GM19035 (cell line): ENCODE results near the gene PRICKLE2.
"Not testable (repeated sequence)": the region's sequence is repeated elsewhere in the genome, so short reads cannot be mapped to it uniquely, and the experiment has no call there.

Experiments used
- ATAC-seq: cut with Tn5 transposase; IDR thresholded peaks from one replicate; pipeline ENCODE4 v1.9.1; 2021; ENCODE audit not compliant: unreplicated experiment

PRICKLE2 gene

DNA sequence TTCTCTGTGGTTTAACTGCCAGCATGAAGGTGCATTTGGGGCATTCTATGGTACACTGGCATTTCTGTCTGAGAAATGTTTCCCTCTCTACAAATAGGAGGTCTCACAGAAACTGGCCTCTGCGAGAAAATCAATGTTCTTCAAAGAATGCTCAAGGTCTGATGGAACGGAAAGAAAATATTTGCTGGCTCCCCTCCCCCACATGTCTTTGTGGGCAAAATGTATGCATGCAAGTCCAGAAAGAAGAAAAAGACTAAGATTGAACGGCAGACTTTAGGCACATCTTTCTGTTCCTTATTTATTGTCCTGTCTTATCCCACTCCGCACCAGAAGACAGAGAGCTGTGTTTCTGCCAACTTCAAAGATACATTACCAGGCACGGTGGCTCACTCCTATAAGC is 118.1 kb downstream of the PRICKLE2 start:
- ATAC-seq, result no peak

DNA sequence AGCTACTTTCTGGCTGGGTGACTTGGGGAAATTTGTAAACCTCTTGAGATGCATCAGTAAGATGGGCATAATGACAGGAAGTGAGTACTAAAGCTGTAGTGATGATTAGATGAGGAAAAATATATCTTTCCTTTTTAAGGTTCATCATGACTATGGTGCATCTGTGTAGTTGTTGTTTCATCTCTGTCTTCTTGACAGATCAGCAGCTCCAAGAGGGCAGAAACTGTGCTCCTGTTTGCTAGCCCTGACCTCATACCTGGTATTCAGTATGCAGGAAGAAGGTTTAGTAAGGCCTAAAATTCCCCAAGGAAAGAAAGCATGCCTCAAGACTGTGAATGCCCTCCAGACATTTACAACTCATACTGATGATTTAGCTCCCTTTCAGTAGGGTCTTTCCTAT is 119.5 kb downstream of the PRICKLE2 start:
- ATAC-seq, result no peak

DNA sequence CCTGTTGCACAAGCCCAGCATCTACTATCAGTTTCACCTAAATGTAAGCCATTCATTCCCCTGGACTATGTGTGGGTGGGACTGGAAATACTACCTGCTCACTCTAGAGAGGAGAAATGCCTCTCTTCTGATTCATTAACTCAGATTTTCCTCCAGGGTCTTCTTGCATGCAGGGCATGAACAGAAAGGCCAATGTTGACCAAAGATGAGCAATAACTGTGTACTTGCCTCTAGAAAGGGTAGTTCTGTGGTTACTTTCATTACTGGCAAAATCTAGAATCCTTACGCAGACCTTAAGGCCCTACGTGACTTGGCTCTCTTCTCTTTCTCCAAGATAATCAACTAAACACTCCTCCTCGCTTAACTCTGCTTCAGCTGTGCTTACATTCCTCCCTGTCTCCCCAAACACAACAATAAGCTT is 120.6 kb downstream of the PRICKLE2 start:
- ATAC-seq, result no peak

DNA sequence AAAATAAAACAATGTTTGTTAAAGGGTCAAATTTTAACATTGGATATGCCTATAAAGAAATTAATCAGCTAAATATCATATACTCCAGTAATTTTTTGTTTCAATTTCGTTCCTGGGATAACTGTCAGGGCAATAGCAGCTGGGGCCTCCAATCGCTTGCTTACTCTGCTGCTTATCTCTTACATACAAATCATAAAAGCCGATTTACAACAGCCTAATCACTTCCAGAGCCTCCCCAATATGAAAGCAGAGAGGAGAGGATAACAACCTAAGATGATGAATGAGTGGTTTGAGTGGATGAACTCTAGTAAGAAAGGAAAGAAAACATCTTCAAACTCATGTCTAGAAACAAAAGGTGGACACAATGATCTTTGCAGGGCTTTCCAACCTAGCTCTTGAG is 121.3 kb downstream of the PRICKLE2 start:
- no peak for ATAC-seq

DNA sequence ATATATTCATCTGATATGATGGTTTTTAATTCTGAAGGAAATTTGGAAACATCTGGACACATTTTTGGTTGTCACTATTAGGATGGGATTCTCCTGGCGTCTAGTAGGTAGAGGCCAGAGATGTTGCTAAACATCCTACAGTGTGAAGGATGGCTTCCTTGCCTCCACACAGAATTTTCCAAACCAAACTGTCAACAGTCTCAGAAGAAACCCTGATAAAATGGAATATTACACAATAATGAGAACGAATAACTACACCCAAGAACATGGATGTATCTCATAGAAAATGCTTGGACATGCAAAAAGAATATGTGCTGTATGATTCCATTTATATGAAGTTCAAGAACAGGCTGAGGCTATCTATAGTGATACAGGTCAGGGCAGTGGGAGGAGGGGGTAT is 122.1 kb downstream of the PRICKLE2 start:
- ATAC-seq, result no peak

DNA sequence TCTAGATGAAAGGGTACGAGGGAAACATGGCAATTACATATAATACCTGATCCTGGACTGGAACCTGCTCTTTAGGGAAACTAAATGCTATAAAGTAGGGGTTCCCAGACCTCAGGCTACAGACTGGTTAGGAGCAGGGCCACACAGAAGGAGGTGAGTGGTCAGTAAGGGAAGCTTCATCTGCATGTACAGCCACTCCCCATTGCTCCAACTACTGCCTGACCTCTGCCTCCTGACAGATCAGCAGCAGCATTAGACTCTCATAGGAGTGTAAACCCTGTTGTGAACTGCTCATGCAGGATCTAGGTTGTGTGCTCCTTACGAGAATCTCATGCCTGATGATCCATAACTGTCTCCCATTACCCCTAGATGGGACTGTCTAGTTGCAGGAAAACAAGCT is 123.1 kb downstream of the PRICKLE2 start:
- ATAC-seq, result no peak

DNA sequence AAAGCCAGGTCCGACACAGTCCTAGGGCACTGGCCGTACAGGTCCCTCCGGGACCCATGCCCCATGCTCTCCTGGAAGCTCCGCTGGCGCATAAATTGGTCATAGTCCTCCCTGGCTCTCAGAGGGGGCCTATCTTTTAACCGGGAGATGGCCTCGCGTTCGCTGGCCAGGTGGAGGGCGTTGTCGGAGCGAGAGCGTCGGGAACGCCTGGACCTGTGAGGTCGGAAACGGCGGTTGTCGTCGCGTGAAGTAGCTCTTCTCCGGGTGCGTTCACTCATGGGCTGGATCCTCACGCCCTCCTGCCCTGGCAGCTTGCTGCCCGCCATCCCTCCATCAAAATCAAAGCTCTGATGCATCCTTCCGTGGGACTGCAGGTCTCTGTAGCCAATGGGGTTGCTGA is 126.0 kb downstream of the PRICKLE2 start:
- no peak for ATAC-seq

DNA sequence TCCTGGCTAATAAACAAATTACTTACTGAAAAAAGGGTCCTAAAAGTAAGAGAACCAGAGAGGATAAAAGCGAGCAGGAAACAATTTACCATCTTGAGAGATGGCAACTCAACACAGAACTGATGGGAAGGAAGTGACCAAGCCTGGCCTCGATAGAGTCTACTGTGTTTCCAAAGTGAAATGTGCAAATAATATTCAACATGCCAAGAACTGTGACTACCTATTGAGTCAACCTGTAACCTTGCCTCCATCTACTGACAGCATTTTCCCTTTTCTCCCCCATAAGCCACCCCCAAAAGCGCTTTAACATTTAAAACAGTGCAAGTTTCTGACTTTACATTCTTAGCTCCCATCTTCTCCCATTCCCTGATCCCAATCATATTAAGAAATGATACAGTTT is 126.6 kb downstream of the PRICKLE2 start:
- ATAC-seq, result no peak

DNA sequence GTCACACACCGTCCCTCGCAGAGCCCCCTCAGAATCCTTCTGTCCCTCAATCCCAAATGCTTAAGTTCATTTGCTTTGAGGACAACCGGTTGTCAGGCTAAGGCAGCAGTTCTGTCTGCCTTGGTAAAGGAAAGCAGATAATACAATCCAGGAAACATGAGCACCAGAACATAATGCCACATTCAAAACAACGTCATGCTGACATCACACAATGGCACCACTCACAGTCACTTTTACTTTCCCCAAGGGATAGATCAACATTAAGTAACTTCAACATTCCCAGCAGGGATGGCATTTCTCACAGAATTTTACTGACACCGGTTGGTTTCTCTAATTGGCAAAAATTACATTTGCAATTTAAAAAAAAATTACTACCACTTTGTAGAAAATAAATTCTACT is 127.3 kb downstream of the PRICKLE2 start:
- no peak for ATAC-seq

DNA sequence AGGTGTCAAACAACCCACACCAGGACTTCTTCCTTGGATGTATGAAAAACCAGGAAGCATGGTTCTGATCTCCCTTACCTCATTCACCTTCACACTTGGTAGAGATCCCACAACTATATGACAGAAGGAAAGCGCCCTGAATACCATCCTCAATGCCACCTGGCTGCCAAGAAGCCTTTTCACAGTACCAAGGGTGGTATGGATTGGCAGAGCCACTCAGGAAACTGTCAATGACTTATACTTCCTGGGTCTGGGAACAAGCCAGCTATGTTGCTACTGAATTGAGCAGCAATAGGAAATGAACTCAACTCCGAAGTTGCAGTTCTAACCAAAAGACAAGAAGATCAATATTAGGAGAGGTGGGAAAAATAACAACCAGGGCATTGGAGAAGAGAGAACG is 129.5 kb downstream of the PRICKLE2 start:
- no peak for ATAC-seq

DNA sequence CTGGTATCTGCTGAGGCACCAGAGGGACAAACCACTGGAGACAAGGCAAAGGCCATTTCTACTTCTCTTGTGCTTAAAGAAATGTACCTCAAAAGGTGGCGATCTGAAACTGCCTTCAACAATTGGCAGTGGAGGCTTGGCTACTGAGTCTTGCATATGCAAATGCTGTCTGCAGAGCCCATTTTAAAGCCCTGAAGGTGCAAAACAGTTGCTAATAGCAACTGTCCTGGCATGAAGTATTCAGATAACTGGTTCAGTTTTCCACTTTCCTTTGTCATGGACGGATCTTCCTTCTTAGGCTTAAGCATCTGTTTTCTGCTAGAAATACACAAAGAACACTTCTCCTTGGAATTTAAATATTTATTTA is 130.6 kb downstream of the PRICKLE2 start:
- no peak for ATAC-seq

DNA sequence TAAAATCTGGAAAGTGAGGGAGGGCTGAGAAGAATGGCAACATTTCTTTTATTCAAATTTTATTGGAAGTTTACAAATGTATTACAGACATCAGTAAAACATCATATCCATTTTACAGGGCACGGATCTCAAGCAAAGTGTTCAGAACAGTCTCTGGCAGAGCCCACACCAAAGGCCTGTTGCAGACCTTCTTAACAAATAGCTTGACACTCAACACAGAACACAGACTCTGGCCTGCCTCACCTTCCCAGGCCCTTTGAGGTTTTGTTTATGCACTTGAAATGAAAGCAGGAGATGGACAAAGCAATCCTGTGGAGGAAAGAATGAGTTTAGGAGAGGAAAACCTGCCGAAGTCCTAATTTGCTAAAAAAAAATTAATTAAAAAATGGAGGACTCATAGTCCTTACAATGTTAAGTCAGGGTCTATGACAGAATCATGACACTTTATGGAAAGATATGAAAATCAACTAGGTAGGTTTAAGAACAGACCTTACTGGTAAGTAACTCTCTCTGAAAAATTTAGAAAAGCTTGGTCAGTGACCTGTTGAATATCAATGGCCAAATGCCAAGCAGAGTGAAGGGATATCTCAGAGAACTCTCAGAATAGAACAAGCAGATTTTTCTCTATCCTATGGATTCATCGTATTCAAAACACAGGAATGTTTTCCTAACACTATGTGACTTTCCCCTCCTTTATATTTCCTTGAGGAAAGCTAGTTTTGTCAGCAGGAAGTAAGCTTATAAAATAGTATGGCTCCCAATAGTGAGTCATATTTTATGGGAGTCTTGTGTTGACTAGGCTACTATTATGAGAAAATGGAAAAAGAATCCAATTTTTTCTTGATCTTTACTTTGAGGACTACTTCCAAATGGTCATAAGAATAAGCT is 131.2 kb downstream of the PRICKLE2 start:
- no peak for ATAC-seq

DNA sequence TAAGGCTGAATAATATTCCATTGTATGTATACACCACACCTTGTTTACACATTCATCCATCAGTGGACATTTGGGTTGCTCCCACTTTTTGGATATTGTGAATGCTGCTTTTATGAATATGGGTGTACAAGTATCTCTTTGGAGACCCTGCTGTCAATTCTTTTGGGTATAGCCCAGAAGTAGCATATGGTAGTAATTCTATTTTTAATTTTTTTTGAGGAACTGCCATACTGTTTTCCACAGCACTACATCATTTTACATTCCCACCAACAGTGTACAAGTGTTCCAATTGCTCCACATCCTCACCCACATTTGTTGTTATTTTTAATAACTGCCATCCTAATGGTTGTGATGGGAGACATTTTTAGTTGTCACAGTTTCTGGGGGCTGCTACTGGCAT is 132.1 kb downstream of the PRICKLE2 start:
- no peak for ATAC-seq

DNA sequence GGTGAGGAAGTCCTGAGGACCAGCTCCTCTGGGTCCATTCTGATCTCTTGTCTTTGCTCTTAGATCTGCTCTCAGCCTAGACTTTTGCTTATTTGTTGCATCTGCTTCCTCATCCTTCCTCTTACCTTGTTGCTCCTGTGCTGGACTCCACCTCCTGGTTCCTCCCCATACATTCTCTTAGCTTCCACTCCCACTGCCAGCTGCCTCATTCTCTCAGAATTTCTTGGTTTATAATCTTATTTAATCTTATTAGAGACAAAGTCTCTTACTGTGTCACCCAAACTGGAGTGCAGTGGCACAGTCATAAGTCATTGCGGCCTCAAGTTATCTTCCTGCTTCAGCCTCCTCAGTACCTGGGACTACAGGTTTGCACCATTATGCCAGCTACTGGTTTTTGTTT is 133.8 kb downstream of the PRICKLE2 start:
- ATAC-seq, result no peak

DNA sequence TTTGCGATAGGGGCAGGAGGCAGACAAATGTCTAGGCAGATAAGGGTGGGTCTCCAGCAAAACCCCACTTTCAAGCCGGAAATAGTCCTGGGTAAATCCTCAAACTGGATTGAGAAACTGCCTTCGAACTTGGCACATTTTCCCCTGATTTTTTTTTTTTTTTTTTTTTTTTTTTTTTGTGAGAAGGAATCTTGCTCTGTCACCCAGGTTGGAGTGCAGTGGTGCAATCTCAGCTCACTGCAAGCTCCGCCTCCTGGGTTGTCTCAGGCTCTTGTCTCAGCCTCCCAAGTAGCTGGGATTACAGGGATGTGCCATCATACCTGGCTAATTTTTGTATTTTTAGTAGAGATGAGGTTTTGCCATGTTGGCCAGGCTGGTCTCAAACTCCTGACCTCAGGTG is 135.9 kb downstream of the PRICKLE2 start:
- ATAC-seq, result not testable (repeated sequence)

DNA sequence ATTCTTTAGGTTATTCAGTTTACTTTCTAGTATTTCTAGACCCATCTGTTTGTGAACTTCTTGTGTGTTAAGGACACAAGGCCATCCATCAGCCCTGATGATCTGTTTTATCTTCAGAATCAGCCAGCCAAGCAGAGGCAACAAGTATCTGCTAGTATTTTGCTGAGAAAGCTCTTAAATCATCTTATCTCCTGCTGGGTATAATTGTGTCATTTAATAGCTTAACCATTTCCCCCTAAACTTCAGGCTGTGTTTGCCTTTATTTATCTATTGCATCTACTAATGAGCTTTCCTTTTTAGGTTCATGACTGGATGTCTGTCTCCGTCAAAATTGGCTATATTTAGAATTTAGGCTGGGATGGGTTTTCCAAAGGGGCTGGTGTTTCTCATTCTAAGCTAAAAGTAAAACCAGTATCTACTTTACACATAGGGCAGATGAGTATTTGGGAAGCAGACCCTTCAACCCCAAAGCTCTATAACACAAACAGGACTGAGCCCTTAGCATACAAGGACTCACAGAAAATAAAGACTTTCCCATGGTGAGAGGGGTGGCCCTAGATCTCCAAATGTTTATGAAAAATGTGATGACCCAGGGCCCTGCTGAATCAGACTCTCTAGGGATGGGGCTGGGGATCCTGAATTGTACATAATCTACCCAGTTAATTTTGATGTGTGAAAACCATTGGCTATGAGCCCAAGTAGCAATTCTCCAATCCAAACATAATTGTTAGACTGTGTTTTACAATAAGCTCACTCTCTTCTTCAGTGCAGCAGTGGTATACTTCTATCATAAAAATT is 136.7 kb downstream of the PRICKLE2 start:
- ATAC-seq, result no peak

DNA sequence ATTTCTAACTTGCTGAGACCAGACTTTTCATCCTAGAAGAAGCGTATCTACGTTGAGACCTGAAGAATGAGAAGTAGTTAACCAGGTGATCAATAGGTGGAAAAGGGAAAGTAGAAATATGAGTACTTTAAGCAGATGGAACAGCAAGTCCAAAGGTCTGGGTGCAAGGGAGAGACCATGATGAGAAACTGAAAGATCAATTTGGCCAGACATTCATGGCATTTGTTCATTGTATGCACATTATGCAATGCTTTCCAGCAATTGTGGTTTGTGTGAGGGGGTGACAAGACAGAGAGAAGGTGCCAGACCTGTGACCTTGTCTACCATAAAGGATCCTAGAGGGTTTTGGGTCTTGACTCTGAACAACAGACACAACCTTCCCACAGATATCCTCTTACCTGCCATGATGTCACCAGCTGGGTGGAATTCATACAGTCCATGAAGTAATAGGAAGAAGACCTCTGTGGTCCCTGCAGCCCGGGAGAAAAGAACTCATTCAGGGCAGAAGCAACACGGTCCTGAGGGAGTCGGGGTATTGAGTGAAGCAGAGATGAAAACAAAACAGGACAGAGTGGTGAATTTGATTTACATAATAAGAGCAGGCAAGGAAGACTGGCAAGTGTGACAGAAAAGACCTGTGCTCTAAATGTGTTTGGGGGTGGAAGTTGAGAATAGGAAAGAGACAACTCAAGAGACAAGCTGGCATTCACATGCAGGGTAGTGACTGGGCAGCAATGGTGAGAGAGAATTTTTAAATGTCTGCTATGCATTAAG is 138.6 kb downstream of the PRICKLE2 start:
- ATAC-seq, result no peak

DNA sequence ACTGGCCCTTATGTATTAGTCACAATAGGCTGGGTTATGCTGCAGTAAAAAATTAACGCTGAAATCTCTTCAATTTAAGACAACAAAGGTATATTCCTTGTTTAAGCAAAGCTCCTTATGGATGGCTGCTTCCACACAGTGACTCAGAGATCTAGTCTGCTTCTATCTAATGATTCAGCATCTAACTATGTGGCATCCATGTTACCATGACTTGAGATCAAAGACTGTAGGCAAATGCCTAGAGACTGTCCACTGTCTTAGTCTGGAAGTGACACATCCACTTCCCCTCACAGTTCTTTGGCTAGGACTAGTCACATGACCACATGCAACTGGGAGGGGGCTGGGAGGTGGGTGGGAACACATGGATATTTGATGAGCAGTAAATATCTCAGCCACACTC is 140.6 kb downstream of the PRICKLE2 start:
- no peak for ATAC-seq

DNA sequence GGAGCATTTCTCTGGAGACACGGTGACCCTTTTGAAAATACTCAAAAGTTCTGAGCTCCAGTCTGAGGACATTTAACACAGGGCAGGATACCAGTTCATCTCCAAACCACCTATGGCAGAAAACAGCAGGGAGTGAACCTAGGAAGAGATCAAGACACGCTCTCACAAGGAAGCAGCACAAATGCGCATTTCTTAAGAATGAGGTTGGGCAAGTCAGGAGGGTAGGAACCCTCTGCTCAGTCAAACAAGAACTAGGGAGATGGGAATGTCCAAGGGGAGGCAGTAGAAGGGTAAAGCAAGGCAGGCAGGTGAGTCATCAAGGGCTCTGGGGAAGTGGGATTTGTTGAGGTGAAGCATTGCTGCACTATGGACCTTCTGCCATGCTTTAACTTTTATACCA is 141.7 kb downstream of the PRICKLE2 start:
- ATAC-seq, result no peak

DNA sequence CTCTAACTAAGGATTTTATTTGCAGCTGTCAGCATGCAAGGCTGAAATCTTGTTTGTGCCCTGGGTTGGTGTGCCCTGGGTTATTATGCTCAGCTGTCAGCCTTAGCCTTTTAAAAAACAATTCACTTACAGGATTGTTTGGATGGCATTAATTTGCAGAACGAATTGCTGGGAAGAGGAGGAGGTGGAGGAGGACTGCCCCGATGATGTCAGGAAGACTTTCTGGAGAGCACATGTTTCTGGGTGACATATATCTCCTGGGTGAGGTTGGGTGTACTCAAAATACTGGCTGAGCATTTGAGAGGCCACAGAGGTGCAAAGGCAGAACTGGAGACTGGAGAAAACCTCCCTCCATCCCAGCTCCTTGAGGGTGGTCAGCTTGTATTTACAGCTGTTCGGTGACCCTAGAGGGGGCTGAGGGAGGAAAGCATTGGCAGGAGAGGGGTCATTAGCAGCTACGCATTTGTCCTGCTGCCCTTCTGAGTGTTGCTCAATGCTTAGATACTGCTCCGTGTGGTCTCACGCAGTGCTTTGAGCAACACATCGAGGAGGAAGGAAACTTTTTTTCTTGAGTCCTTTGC is 142.2 kb downstream of the PRICKLE2 start:
- no peak for ATAC-seq

DNA sequence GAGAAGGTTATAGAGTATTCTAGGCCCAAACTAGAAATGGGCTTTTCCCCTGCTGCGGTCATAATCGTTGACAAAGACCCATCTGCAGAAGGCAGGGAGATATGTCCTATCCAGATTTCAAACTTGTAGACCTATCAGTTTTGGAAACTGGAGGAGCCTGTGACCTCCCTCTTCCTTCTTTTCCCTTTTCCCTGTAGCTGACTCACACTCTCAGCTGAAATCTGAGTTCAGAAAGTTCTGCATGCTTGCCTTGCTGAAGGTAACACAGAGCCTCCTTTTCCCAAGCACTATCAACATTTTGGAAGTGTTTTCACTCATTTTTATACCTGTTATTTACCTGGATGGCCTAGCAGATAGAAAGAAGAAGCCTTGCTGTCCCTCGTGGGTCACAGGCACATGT is 142.9 kb downstream of the PRICKLE2 start:
- no peak for ATAC-seq
